Left kidney (tissue), 2 donors: ENCODE data around the gene TFPI. TPM values are rescaled to one million over a fixed set of nuclear protein-coding genes. Genes with fewer than 3 reads are reported as not detected.
"Not testable (repeated sequence)": the region's sequence is repeated elsewhere in the genome, so short reads cannot be mapped to it uniquely, and the experiment has no call there.

Source experiments
- DNase-seq: peaks from one replicate; pipeline ENCODE4 v3.0.0-alpha.2; 2013
- polyA plus RNA-seq: library from polyadenylated mRNA; unstranded; fragments of 120-200 nt; gene quantifications from one replicate; pipeline ENCODE4 v1.2.1, GENCODE V29; 2013; ENCODE audit not compliant: insufficient read length

Gene TFPI
- polyA plus RNA-seq, 1 donor: 39.0 TPM

DNA sequence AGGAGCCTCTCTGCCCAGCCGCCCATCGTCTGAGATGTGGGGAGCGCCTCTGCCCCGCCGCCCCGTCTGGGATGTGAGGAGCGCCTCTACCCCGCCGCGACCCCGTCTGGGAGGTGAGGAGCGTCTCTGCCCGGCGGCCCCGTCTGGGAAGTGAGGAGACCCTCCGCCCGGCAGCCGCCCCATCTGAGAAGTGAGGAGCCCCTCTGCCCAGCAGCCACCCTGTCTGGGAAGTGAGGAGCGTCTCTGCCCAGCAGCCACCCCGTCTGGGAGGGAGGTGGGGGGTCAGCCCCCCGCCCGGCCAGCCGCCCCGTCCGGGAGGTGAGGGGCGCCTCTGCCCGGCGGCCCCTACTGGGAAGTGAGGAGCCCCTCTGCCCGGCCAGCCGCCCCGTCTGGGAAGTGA is 2.3 kb upstream of the TFPI start:
- not testable (repeated sequence) for DNase-seq

DNA sequence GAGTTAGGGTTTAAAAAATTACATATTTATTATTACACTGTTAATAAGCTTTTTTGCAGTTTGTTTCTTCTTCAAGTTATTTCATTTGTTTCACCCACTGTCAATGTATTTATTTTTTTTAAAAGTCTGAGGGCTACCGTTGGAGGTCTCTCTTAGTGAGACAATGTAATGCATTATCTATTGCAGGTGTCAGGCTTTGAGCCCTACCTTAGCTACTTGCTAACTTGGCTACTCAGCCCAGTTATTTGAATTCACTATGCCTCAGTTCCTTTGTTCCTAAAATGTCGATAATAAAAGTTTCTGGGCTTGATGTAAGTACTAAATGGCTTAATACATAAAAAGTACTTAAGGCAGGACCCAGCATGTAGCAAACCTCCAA is 458 bp upstream of the TFPI start:
- DNase-seq: no peak

DNA sequence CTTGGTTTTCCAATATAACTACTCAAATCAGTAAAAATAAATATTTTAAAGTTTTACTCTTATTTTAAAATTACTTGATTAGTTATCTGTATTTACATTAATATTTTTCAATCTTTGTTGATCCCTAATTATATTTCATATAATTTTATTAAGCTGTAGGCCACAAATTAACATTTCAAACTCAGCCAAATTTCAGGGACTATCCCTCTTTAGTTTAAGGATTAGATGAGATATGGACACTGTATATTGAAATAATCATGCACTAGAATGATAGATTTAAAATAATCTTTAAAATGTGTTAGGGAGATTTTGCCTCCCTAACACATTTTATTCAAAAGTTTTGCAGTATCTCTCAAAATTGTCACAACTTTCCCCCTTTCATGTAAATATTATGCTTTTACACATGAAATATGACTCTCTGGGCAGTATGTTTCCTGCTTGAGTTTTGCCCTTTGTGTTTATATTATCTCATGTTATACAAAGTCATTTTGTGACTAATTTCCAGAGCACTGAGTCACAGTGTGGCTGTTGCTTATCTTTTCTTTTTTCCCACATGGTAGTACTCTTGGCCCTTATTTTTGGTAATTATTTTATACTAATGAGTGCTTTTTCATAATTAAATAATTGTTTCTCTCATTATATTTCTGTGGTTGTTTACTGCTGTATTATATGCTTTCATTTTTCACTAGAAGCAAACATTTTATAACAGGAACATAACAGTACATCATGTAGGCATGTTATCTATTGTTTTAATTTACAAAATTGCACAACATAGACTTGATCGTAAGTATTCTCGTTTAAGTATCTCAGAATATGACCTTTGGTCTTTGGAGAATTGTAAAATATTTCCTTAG is 1.2 kb downstream of the TFPI start:
- no peak for DNase-seq

DNA sequence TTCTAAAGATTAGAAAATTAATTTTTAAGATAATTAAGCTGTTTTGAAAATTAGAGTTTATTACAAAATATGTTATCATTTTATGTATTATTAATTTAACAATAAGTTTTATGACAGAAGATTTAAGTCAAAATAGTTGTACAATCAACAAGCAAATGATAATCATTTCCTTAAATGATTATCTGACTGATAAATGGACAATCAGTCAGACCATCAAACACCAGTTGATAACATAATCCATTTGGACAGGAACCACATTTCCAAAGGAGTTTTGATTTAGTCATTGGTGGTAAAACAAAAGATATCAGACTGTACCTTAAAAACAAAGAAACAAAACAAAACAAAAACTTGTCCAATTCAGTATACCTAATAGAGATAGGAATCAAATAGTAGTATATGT is 1.9 kb downstream of the TFPI start:
- no peak for DNase-seq

DNA sequence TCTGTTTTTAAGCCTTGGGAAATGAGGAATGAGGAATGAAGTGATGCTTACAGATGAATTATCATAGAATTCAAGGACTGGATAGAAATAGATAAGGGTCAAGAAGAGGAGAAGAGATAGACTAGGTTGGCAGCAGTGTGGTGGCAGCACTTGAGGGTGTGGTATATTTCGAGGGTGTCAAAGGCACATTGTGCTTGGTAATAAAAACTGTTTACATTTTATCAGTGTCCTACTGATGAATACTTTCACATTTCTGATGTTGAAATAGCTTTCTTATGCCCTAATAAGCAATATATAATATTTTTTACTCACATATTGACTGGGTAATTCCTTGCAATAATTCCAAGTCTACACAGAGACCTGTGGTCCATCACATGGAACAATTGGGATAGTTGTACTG is 3.4 kb downstream of the TFPI start:
- no peak for DNase-seq

DNA sequence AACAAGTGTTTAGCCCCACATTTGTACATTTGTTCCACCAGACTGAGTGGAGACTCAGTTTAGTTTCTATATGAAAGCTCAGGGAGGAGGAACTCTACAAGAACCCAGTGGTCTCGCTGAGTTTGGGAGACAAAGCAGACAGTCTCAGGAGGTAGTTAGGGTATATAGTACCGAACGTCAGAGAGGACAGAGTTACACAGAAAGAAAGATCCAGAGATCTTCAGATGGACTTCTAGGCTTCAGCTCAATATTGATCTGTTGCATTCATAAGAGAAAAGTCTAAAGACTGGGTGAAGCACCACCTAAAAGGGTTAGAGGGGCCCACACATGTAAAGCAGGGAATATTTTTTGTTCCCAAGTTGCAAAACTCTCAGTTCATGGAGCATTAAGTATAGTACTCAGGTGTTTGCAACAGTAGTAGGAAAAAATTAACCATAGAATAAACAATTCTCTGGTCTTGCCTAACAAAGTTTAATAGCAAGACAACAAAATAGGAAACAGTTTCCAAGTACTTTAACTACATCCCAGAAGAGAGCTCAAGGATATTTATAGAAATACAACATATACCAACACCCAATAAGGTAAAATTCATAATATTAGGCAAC is 4.2 kb downstream of the TFPI start:
- no peak for DNase-seq

DNA sequence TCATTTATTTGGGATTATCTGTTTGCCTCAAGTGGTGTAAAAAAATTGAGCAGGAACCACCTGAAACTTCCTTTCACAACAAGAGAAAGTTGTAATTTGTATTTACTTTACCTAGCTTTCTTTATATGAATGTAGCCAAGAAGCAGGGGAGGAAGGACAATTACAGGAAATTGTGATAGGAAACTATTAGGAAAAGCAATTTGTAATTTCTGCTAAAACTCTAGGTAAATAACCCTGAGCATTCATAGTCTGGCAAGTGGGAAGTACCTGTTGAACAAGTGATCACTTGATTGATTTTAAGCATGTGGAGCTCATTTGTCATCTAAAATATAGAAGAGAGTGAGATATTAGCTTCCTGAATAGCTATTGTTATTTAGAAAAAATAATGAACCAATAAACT is 5.0 kb downstream of the TFPI start:
- no peak for DNase-seq

DNA sequence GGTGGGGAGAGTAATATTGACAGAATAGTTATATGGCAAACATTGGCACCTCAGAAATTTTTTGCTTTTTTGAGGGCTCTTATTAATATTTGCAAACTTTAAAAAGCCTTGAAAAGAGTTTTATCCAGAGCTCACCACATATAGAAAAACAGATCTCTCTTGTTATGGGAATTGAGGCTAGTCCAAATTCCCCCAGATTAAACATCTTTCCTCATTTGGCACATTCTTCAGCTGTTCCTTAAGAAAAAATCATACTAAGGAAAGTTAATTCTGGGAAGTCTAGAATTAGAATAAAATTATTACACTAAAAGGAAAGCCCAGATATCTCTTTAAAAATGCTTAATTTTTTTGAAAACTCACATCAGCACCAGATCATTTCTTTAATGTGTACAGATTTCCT is 5.6 kb downstream of the TFPI start:
- no peak for DNase-seq

DNA sequence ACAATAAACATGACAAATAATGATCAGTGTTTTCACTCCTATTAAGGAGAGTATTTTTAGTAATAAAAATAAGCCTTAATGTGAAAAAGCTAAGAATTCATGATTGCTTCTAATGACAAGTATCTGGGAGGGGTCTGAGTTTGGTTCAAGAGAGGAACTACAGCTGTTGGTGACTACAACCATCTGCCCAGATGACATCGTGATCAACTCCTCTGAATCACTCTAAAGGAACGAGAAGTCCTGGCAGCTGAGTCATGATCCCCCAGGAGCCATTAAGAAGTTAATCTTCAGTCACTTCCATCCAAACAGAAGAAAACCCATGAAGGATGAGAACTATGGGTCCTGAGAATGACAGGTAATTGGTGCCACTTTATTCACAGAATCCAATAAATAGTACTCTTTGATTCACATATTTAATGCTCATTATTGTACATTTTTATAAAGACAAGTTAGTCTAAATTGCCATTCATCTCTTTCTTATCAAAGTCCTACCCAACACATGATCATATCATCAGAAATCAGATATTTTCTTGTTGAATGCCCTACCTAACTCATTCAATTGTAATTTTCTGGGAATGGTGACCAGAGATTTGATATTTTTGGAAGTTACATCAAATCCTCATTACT is 6.8 kb downstream of the TFPI start:
- DNase-seq: no peak

DNA sequence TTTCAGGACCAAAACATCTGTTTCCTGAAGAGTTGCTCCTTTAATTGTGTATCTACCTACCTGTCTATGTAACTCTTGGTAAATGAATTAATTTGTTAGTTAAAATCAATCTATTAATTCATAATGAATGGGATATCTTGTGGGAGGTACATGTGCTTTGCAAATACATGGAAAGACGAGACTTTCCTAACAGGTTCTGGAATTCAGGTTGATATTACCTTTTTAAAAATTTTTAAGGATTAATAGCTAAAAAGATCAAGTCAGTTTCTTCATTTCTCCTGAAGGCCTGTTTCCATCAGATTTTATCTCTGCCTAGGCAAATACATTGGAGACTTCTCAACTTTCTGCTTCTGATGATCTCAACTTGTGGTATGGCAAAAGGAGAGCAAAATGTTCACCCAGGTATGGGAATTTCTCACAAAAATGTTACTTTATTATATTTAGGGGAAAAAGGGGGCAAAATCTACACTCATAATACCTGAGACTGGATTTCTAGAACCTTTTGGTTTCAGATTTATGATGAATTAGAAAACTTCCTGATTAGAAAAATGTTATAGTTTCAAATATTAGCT is 7.4 kb downstream of the TFPI start:
- DNase-seq: no peak

DNA sequence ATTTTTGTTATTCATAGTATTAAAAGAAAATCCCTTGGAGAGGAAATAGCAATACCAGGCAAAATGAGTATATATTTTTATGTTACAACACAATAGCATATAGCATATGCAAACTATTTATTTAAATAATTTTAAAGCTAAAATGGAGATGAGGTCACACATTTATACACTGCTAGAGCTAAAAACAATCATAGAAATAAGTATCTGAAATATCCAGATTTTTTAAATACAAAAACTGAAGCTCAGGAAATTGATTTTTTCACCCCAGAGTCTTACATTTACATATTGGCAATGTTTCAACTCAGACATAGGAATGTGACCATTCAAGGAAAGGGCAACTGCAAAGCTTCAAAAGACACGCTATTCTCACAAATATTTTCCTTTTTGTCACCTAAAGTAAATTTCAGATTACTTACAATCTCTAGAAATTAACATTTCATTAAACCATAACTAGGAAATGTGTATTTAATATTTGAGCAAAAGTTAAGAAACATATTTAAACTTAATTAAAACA is 8.9 kb downstream of the TFPI start:
- DNase-seq: no peak

DNA sequence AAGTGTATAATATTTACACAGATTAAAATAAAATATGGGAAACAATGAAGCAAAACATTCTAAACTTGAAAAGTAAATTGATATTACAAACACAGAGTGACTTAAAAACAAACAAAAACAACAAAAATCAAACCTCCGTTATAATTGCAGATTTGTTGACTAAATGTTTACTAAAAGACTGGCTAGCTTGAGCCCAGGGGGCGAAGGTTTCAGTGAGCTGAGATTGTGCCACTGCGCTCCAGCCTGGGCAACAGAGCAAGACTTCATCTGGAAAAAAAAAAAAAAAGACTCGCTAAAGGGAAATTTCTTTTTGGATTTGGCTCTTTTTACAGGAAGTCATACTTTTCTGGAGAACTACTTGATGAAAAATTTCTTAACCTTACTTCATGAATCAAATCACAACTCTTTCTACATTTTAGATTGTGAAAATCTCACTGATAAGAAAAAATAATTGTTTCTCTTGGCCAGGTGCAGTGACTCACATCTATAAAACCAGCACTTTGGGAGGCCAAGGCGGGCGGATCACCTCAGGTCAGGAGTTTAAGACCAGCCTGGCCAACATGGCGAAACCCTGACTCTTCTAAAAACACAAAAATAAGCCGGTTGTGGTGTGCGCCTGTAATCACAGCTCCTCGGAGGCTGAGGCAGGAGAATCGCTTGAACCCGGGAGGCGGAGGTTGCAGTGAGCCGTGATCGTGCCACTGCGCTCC is 9.7 kb downstream of the TFPI start:
- DNase-seq: no peak

DNA sequence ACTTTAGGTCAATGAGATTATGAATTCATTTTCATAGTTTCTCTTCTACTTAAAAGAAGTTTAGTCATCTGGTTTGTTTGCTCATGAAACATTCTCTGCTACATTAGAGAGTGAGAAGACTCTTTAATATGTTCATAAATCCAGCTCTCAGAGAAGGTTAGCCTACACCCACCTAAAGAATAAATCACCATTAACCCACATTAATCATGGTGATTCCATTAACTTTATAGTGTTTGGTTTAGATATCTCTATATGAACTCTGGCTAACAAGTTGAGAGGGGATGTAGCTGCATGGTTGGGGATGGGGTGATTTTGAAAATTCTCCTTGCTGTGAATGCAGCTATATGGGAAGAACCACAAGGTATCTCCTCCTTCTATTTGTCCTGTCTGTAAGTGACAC is 10.7 kb downstream of the TFPI start:
- no peak for DNase-seq

DNA sequence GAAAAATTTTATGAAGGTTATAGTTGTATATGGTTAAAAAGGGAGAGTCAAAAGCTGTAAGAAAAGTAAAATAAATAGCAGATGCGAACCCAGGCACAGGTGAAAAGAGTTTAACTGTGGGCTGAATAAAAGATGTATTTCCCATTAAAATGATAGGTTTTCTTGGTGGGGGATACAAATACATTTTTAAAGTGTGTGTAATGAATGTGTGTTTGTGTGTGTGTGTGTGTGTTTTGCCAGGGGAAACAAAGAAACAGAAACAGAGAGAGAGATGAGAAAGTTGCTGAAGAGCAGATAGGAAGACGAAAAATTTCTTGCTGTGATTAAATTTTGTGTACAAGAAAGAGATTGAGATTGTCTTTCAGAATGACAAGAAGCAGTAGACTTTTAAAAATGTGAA is 12.1 kb downstream of the TFPI start:
- no peak for DNase-seq

DNA sequence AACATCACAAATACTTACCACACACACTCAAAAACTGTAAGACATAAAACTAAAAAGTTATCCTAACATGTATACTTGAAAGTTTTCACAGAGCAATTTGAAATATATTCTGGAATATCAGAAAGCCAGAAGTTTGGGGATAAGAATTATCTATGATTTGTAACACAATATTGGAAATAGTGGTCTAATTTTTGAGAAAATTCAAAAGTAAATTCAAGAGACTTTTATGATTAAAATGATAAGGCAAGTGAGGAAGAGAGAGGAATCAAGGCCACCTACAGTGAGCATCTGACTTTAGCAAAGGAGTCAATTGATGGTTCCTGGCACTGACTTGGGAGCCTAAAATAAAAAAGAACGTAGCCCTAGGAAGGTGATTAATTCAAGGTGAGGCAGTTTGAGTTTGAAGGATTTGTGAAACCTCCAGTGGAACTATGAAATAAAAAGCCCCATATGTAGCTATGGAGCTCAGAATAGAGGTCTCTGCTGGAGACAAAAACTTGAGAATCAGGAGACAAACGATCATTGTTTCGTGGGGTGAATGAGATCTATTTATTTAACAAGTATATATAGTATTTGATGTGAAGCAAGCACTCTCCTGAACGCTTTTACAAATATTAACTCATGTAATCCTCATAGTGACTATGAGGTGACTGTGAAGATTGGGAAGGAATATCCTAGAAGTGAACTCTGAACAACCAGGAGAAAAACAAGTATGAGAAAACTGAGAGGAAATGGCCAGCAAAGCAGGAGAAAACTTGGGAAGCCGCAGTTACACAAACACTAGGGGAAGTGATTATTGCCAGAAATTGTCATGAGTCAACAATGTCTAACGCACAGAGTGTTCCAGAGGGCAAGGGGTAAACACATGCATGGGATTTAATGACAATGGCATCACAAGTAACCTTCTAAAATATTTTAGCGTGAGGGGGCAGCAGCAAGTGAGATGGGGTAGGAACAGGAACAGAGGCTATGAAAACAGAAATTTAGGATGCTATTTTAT is 12.8 kb downstream of the TFPI start:
- no peak for DNase-seq

DNA sequence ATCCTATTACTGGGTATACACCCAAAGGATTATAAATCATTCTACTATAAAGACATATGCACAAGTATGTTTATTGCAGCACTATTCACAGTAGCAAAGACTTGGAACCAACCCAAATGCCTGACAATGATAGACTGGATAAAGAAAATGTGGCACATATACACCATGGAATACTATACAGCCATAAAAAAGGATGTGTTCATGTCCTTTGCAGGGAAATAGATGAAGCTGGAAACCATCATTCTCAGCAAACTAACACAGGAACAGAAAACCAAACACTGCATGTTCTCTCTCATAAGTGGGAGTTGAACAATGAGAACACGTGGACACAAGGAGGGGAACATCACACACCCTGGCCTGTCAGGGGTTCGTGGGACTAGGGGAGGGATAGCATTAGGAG is 16.0 kb downstream of the TFPI start:
- DNase-seq: not testable (repeated sequence)

DNA sequence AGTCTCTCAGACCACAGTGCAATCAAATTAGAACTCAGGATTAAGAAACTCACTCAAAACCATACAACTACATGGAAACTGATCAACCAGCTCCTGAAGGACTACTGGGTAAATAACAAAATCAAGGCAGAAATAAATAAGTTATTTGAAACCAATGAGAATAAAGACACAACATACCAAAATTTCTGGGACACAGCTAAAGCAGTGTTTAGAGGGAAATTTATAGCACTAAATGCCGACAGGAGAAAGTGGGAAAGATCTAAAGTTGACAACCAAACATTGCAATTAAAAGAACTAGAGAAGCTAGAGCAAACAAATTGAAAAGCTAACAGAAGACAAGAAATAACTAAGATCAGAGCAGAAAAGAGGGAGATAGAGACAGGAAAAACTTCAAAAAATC is 18.9 kb downstream of the TFPI start:
- DNase-seq: not testable (repeated sequence)

DNA sequence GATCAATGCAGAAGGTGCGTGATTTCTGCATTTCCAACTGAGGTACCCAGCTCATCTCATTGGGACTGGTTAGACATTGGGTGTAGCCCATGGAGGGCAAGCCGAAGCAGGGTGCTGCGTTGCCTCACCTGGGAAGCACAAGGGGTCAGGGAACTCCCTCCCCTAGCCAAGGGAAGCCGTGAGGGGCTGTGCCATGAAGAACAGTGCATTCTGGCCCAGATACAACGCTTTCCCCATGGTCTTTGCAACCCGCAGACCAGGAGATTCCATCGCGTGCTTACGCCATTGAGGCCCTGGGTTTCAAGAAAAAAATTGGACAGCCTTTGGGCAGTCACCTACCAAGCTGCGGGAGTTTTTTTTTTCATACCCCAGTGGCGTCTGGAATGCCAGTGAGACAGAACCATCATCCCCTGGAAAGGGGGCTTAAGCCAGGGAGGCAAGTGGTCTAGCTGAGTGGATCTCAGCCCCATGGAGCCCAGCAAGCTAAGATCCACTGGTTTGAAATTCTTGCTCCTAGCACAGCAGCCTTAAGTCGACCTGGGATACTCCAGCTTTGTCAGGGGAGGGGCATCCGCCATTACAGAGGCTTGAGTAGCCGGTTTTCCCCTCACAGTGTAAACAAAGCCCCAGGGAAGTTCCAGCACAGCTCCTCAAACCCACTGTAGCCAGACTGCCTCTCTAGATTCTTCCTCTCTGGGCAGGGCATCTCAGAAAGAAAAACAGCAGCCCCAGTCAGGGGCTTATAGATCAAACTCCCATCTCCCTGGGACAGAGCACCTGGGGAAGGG is 21.7 kb downstream of the TFPI start:
- no peak for DNase-seq

DNA sequence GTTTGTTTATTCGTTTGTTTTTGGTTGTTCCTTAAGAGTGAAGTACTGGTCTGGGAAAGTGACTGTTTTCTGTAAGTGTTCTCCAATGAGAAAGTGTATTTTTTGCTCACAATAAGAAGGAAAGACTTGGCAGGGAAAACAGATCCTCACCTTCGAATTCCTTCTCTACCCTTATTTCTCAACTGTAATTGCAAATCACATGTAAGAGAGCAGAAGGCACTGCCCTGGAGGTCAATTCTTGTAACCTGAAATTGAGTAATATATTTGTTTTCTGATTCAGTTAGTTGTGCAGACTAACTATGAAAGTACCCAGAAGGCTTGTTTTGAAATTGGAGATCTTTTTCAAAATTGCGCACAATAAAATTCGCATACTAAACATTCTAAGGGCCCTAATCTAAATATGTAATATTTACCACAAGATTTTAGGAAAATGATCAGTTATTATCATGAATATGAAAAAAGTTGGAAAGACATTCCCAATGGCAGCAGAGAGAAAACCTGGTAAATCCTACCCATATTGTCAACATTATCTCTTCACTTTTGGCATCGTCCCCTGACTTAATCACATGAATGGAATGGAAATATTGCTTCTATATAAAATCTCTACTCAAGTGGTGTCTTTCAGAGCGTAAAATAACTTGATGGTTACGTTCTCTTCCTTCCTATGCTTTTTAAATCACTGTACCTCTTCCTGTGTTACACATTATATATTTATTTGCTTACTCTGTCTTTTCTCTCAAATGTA is 24.1 kb downstream of the TFPI start:
- DNase-seq: no peak
